Measurements from ENCODE around the gene CSTF3. TPM values are rescaled to one million over a fixed set of nuclear protein-coding genes. Genes with fewer than 3 reads are reported as not detected.
A peak's percentile ranks its signal among the peaks of the same experiment; 100 is the strongest.

Gene CSTF3
- total and polyA plus RNA-seq, 9 of the 15 experiments (the other 6 are each of a cell fraction or from before 2014, with no cell fraction given) = 37.0 to 111 (median 61.0) TPM

DNA sequence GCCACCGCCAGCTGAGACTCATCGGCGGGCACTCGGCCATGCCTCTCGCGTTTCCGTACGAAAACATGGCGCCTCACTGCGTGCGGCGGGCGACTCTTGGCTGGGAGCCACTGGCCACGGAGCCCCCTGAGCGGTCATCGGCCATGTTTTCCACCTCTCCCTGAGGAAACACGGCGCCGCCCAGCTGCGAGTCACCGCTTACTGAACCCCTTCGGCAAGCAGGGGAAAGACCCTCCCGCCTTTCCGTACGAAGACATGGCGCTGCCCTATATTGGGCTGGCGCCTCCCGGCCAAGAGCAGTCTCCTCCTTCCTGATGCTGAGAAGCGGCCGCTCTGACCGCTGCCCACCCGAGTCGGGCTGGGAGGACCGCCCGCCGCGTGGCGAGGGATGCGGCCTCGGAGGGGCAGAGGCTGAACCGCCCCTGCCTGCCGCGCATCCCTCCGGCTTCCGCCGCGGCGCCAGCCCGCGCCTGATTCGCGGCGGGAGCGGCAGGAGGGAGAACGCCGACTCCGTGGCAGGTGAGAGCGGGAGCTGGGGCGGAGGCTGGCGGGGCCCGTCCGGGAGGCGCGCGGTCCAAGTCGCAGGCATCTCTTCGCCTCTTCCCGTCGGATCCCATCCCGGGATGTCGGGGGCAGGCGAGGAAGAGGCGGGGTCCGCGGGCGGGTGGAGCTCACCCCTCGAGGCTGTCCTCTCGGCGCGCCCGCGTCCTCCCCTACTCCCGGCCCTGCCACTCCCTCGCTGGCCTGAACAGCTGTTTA, 121.8 kb downstream of the CSTF3 start, which contains the start of gene TCP11L1 (continued):
- TF ChIP-seq RBM15 (IDR thresholded peaks at IDR 0.05; ENCODE audit: insufficient read depth, low read length) (no peak), RFX5 (IDR thresholded peaks at IDR 0.05; ENCODE audit: low read depth, low read length) (no peak), ZNF134 (CRISPR knock-in tag; conservative IDR thresholded peaks at IDR 0.05) (no peak), RAD51 (IDR thresholded peaks at IDR 0.05; ENCODE audit: borderline replicate concordance, low read depth) (no peak), CBX5 (IDR thresholded peaks at IDR 0.05; ENCODE audit: borderline replicate concordance, low read depth) (0 out of 2 replicates have a peak, but pooled peaks have one; percentile 2), FOXJ3 (CRISPR knock-in tag; IDR thresholded peaks at IDR 0.05) (no peak), PHTF2 (CRISPR knock-in tag; IDR thresholded peaks at IDR 0.05) (no peak), SRSF3 (IDR thresholded peaks at IDR 0.05; ENCODE audit: insufficient read depth, low read length) (no peak), ZBED1 (IDR thresholded peaks at IDR 0.05) (no peak), ZNF274 (IDR thresholded peaks at IDR 0.05; ENCODE audit: borderline replicate concordance, low read depth, low read length) (no peak), ZNF644 (tag; IDR thresholded peaks at IDR 0.05; ENCODE audit: low read depth) (peak; percentile 83; the same call in 1 of the 2 replicates), KAT8 (IDR thresholded peaks at IDR 0.05; ENCODE audit: low read depth) (no peak), MAFG (tag; conservative IDR thresholded peaks at IDR 0.05) (no peak), TCF7L2 (IDR thresholded peaks at IDR 0.05; ENCODE audit: low read depth, low read length) (peak; percentile 84; the same call in 1 of the 2 replicates), ZC3H11A (IDR thresholded peaks at IDR 0.05; ENCODE audit: low read depth, low read length) (no peak), L3MBTL2 (IDR thresholded peaks at IDR 0.05) (no peak), SUPT5H (IDR thresholded peaks at IDR 0.05) (peak; percentile 38; the same call in 1 of the 2 replicates), NFXL1 (CRISPR knock-in tag; IDR thresholded peaks at IDR 0.05) (no peak), NCOA6 (IDR thresholded peaks at IDR 0.05) (peak; percentile 63; the same call in 1 of the 2 replicates), ATF1 (CRISPR knock-in tag; IDR thresholded peaks at IDR 0.05) (no peak), ATF1 (tag; IDR thresholded peaks at IDR 0.05) (peak; percentile 86), TCF7 (IDR thresholded peaks at IDR 0.05; ENCODE audit: borderline replicate concordance) (no peak), GATAD2B (IDR thresholded peaks at IDR 0.05; ENCODE audit: borderline replicate concordance) (no peak), ZBTB8A (IDR thresholded peaks at IDR 0.05; ENCODE audit: partially characterized antibody) (no peak), RBM17 (IDR thresholded peaks at IDR 0.05; ENCODE audit: borderline replicate concordance, low read depth, low read length) (no peak), DMBX1 (CRISPR knock-in tag; IDR thresholded peaks at IDR 0.05; ENCODE audit: borderline replicate concordance) (no peak; the same call in 1 of the 2 replicates), FOXM1 (IDR thresholded peaks at IDR 0.05; ENCODE audit: low read depth) (no peak), FOXM1 (CRISPR knock-in tag; IDR thresholded peaks at IDR 0.05; ENCODE audit: low read depth) (peak; percentile 84; the same call in 1 of the 2 replicates), SNIP1 (IDR thresholded peaks at IDR 0.05; ENCODE audit: low read depth) (no peak)
- TF ChIP-seq, protein P1, sequence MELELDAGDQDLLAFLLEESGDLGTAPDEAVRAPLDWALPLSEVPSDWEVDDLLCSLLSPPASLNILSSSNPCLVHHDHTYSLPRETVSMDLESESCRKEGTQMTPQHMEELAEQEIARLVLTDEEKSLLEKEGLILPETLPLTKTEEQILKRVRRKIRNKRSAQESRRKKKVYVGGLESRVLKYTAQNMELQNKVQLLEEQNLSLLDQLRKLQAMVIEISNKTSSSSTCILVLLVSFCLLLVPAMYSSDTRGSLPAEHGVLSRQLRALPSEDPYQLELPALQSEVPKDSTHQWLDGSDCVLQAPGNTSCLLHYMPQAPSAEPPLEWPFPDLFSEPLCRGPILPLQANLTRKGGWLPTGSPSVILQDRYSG (tag; conservative IDR thresholded peaks at IDR 0.05; ENCODE audit: low read depth) = 0 out of 2 replicates have a peak, but pooled peaks have one; percentile 29
- TF ChIP-seq, protein P2, sequence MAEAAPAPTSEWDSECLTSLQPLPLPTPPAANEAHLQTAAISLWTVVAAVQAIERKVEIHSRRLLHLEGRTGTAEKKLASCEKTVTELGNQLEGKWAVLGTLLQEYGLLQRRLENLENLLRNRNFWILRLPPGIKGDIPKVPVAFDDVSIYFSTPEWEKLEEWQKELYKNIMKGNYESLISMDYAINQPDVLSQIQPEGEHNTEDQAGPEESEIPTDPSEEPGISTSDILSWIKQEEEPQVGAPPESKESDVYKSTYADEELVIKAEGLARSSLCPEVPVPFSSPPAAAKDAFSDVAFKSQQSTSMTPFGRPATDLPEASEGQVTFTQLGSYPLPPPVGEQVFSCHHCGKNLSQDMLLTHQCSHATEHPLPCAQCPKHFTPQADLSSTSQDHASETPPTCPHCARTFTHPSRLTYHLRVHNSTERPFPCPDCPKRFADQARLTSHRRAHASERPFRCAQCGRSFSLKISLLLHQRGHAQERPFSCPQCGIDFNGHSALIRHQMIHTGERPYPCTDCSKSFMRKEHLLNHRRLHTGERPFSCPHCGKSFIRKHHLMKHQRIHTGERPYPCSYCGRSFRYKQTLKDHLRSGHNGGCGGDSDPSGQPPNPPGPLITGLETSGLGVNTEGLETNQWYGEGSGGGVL (CRISPR knock-in tag; IDR thresholded peaks at IDR 0.05) = no peak
